ENCODE measurements around the gene EZR.
"Not testable (repeated sequence)": the region's sequence is repeated elsewhere in the genome, so short reads cannot be mapped to it uniquely, and the experiment has no call there.

EZR gene

DNA sequence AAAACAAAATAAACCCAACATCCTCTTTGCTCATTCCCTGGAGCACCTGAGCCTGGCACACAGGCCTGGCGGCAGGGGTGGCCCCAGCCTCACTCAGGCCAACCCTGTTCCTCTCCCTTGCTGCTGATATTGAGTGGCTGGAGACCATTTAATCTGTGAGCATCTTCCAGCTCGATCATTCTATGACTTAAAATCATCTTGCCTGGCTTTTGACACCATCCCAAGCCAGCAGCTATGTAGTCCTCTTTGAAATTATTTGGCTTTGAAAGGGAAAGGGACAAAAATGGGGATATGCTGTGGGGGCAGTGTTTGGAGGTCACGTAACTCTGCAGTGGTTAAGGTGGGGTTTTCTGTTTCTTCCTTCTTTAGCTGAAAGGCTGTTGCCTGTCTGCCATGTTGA lies 22.8 kb downstream of the EZR start:
- TF ChIP-seq, protein P1, sequence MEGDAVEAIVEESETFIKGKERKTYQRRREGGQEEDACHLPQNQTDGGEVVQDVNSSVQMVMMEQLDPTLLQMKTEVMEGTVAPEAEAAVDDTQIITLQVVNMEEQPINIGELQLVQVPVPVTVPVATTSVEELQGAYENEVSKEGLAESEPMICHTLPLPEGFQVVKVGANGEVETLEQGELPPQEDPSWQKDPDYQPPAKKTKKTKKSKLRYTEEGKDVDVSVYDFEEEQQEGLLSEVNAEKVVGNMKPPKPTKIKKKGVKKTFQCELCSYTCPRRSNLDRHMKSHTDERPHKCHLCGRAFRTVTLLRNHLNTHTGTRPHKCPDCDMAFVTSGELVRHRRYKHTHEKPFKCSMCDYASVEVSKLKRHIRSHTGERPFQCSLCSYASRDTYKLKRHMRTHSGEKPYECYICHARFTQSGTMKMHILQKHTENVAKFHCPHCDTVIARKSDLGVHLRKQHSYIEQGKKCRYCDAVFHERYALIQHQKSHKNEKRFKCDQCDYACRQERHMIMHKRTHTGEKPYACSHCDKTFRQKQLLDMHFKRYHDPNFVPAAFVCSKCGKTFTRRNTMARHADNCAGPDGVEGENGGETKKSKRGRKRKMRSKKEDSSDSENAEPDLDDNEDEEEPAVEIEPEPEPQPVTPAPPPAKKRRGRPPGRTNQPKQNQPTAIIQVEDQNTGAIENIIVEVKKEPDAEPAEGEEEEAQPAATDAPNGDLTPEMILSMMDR (IDR thresholded peaks at IDR 0.05; ENCODE audit: insufficient read depth, low read depth, low read length, missing control alignments) = no peak
- no peak for DNase-seq (ENCODE audit: low read depth)
- no peak overlapping the region for H3K4me3 ChIP-seq (ENCODE audit: low read length)

DNA sequence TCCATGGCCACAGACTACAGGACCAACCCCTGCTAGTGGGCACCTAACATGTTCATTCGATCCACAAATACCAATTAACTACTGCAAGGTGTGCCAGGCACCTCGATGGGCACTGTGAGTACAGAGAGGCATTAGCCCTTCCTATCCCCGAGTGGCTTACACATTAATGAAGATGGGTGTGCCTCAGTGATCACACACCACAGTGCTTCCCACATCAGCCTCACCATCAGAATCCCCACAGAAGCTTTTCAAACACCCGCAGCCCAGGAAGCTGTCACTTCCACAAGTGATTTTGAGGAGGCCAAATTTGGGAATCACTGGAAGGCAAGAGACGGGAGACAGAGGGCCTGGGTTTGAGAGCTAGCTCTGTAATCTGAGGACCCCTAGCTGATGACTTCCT lies 23.7 kb downstream of the EZR start:
- no peak for DNase-seq (ENCODE audit: low read depth)
- TF ChIP-seq, protein P1 (IDR thresholded peaks at IDR 0.05; ENCODE audit: insufficient read depth, low read depth, low read length, missing control alignments) = no peak
- H3K4me3 ChIP-seq (ENCODE audit: low read length) = no peak overlapping the region

GRCh38 chr6:158793432-158793831 lies 25.7 kb downstream of the EZR start:
- H3K4me3 ChIP-seq (ENCODE audit: low read length) = no peak overlapping the region
- TF ChIP-seq, protein P1 (IDR thresholded peaks at IDR 0.05; ENCODE audit: insufficient read depth, low read depth, low read length, missing control alignments) = peak; percentile 52
- DNase-seq (ENCODE audit: low read depth) = peak; percentile 72

DNA sequence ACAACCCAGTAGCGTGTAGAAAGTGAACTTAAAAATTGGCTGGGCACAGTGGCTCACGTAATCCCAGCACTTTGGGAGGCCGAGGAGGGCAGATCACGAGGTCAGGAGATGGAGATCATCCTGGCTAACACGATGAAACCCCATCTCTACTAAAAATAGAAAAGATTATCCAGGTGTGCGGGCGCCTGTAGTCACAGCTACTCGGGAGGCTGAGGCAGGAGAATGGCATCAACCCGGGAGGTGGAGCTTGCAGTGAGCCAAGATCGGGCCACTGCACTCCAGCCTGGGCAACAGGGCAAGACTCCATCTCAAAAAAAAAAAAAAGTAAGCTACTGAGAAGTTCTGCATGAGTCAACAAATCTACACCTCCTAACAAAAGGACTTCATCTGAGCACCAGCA lies 26.7 kb downstream of the EZR start:
- H3K4me3 ChIP-seq (ENCODE audit: low read length); DNase-seq (ENCODE audit: low read depth): not testable (repeated sequence)

DNA sequence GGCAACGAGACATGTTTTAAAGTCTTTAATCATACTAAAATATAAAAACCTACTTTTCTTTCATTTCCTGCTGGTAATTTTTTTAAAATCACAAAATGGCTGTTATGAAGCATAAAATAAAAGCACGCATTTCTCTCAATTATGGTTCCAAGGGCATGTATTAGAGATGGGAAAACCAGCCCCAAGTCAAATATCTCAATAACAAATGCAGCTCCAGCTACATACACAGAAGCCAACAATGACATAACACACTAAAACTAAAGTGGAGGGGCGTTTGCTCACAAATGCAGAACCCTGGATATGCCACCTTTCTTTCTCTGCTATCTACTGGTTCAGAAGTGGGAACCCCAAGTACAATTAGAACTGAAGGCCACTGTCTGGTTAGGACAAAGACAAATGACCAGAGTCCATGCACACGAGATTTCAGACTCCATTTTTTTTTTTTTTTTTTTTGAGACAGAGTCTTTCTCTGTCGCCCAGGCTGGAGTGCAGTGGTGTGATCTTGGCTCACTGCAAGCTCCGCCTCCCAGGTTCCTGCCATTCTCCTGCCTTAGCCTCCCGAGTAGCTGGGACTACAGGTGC lies 27.8 kb downstream of the EZR start:
- TF ChIP-seq, protein P1 (IDR thresholded peaks at IDR 0.05; ENCODE audit: insufficient read depth, low read depth, low read length, missing control alignments) = no peak
- no peak overlapping the region for H3K4me3 ChIP-seq (ENCODE audit: low read length)
- no peak for DNase-seq (ENCODE audit: low read depth)

DNA sequence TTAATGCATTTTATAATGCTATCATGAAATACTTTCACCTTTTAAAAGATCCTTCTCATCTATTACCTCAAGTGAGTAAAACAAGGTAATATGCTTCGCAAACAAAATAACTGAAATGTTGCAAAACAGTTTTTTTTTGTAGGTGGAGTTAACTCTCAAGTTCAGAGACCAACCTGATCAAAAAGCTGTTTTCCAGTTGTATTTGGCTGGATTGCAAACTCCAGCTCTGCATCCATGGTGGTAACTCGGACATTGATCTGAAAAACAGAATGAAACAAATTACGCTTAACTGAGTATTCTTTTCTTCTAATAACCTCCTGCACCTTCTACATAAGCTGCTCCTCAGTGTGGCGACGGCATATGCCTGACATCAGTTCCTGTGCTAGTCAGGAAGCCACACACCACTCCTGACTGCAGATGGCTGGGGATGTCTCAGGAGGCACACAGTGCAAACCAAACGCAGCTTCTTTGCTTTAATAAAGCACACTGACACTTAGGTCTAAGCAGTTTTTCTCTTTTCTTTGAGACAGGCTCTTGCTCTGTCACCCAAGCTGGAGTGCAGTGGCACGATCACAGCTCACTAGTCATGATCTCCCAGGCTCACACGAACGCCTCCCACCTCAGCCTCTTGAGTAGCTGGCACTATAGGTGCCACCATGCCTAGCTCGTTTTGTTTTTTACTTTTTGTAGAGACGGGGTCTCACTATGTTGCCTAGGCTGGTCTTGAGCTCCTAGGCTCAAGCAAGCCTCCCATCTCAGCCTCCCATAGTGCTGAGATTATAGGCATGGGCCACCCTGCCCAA lies 29.9 kb downstream of the EZR start:
- TF ChIP-seq, protein P1 (IDR thresholded peaks at IDR 0.05; ENCODE audit: insufficient read depth, low read depth, low read length, missing control alignments) = no peak
- H3K4me3 ChIP-seq (ENCODE audit: low read length) = no peak overlapping the region
- no peak for DNase-seq (ENCODE audit: low read depth)

DNA sequence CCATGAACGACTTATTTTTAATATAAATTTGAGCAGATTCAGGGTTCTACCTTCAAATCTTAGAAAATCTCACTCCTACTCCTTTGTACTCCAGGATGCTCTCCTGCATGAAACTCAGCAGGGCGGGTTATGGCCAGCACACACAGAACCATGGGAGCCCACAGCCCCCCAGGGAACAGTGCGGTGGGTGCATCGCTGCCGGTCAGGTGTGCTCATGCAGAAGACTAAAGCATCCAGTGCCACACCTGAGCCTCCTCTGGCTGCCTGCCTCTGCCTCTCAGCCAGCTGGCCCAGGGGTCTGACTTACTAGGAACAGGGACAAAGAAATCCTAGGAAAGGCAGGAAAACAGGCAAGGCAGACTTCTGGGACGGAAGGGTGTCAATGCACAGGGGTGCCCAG lies 31.8 kb downstream of the EZR start:
- TF ChIP-seq, protein P1 (IDR thresholded peaks at IDR 0.05; ENCODE audit: insufficient read depth, low read depth, low read length, missing control alignments) = no peak
- no peak overlapping the region for H3K4me3 ChIP-seq (ENCODE audit: low read length)
- DNase-seq (ENCODE audit: low read depth) = no peak

Measured in epithelial cell of esophagus (primary cell).